Neural cell (in vitro differentiated cells): Measurements from ENCODE around the gene EDDM13.
"Not testable (repeated sequence)": the region's sequence is repeated elsewhere in the genome, so short reads cannot be mapped to it uniquely, and the experiment has no call there.

Experiments used
- CTCF ChIP-seq: fragments of 450-650 bp; IDR thresholded peaks from 2 replicates; pipeline ENCODE4 v1.5.1; 2014; ENCODE audit warnings: antibody characterized with exemption, mild to moderate bottlenecking, moderate library complexity; ENCODE audit not compliant: poor library complexity, severe bottlenecking
- EP300 ChIP-seq: fragments of 450-650 bp; conservative IDR thresholded peaks from 2 replicates; pipeline ENCODE4 v1.6.1; 2014; ENCODE audit warnings: antibody characterized with exemption, mild to moderate bottlenecking, moderate library complexity; ENCODE audit not compliant: poor library complexity, severe bottlenecking
- EZH2 ChIP-seq: fragments of 200-600, 300-800 bp; shearing (Covaris generic), sonication (generic); IDR thresholded peaks from 2 replicates; pipeline ENCODE4 v1.6.1; 2014; ENCODE audit warnings: antibody characterized with exemption, low read length, borderline replicate concordance, mild to moderate bottlenecking; ENCODE audit not compliant: insufficient read depth, poor library complexity, severe bottlenecking
- MXI1 ChIP-seq: fragments of 450-650 bp; conservative IDR thresholded peaks from 2 replicates; pipeline ENCODE4 v1.6.1; 2014; ENCODE audit warnings: antibody characterized with exemption, mild to moderate bottlenecking; ENCODE audit not compliant: poor library complexity, severe bottlenecking
- POLR2AphosphoS5 ChIP-seq: IDR thresholded peaks from 2 replicates; pipeline ENCODE4 v1.6.1; 2012
- REST ChIP-seq: IDR thresholded peaks from 2 replicates; pipeline ENCODE4 v1.6.1; 2012; ENCODE audit warnings: borderline replicate concordance
- TAF1 ChIP-seq: IDR thresholded peaks from 2 replicates; pipeline ENCODE4 v1.6.1; 2012; ENCODE audit warnings: low read depth

- TF ChIP-seq EZH2, CTCF, REST, POLR2AphosphoS5, TAF1, MXI1, EP300: not testable (repeated sequence)
Observed at GRCh38 chr19:56248736-56249338, 23.7 kb upstream of the EDDM13 start.
